ENCODE measurements around the gene CHFR.
"Not testable (repeated sequence)": the region's sequence is repeated elsewhere in the genome, so short reads cannot be mapped to it uniquely, and the experiment has no call there.

Gene CHFR

DNA sequence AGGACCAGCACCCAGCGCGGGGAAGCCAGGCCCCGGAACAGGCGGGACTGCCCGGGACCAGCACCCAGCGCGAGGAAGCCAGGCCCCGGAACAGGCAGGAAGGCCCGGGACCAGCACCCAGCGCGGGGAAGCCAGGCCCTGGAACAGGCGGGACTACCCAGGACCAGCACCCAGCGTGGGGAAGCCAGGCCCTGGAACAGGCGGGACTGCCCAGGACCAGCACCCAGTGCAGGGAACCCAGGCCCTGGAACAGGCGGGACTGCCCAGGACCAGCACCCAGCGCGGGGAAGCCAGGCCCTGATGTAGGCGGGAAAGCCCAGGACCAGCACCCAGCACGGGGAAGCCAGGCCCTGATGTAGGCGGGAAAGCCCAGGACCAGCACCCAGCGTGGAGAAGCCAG is 12.8 kb downstream of the CHFR start:
- not testable (repeated sequence) for DNase-seq (ENCODE audit: low read depth in 2 of 3, low spot score in 2 of 3)

GRCh38 chr12:132874175-132874574 is 13.2 kb downstream of the CHFR start:
- no peak for DNase-seq (ENCODE audit: low read depth in 2 of 3, low spot score in 2 of 3)

- no peak for DNase-seq (ENCODE audit: low read depth in 2 of 3, low spot score in 2 of 3)
Observed at GRCh38 chr12:132873724-132874123, 13.7 kb downstream of the CHFR start.

GRCh38 chr12:132872975-132873421 is 14.4 kb downstream of the CHFR start:
- DNase-seq (ENCODE audit: low read depth in 2 of 3, low spot score in 2 of 3), result no peak

GRCh38 chr12:132872073-132872855 is 15.1 kb downstream of the CHFR start:
- no peak for DNase-seq (ENCODE audit: low read depth in 2 of 3, low spot score in 2 of 3)

- DNase-seq (ENCODE audit: low read depth in 2 of 3, low spot score in 2 of 3), result no peak
Observed at GRCh38 chr12:132869551-132869950, 17.9 kb downstream of the CHFR start.

GRCh38 chr12:132866251-132866828 is 21.1 kb downstream of the CHFR start:
- DNase-seq (ENCODE audit: low read depth in 2 of 3, low spot score in 2 of 3), result no peak

- no peak for DNase-seq (ENCODE audit: low read depth in 2 of 3, low spot score in 2 of 3)
Observed at GRCh38 chr12:132861558-132861957, 25.8 kb downstream of the CHFR start.

- no peak for DNase-seq (ENCODE audit: low read depth in 2 of 3, low spot score in 2 of 3)
Observed at GRCh38 chr12:132858718-132859266, 28.6 kb downstream of the CHFR start.

GRCh38 chr12:132857019-132857418 is 30.4 kb downstream of the CHFR start:
- not testable (repeated sequence) for DNase-seq (ENCODE audit: low read depth in 2 of 3, low spot score in 2 of 3)

- DNase-seq (ENCODE audit: low read depth in 2 of 3, low spot score in 2 of 3), result no peak
Observed at GRCh38 chr12:132856581-132856980, 30.8 kb downstream of the CHFR start.

DNA sequence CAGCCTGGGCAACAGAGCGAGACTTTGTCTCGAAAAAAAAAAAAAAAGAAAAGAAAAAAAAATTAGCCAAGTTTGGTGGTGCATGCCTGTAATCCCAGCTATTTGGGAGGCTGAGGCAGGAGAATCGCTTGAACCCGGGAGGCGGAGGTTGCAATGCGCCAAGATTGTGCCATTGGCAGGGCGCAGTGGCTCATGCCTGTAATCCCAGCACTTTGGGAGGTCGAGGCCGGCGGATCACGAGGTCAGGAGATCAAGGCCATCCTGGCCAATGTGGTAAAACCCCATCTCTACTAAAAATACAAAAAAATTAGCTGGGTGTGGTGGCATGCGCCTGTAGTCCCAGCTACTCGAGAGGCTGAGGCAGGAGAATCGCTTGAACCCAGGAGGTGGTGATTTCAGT is 32.2 kb downstream of the CHFR start:
- DNase-seq (ENCODE audit: low read depth in 2 of 3, low spot score in 2 of 3), result not testable (repeated sequence)

DNA sequence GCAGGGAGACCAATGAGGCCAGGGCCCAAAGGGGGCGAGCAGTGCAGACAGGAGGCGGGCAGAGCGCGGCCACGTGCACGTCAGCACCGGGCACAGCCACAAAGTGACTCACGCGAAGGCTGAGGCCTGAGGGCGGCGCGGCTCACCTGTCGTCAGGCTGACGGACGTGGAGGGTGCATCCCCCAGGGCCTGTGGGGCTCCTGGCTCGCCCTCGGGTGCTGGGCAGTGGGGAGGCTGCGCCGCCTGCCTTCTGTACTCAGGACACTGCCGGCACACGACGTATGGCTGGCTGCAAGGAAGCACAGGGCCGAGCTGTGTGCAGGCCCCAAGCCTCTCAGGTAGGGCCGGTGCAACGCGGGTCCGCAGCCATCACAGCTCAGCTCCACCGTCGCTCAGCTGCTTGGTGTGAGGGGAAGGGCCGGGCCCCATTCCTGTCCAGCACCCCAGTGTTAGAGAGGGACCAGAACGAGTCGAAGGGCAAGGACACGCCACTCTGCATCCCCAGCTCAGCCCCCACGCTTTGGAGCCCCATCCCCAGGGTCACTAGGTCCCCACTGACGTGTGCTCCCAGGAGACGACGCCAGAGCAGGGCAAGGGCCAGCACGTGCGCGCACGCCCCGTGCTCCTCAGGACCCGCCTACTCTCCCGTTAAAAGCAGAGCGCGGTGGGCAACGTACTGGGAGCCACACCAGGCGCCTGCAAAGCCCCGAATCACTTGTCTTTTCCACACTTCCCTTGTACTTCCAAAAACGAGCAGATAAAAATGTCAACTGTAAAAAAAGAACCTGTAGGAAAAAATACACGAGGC is 33.9 kb downstream of the CHFR start:
- no peak for DNase-seq (ENCODE audit: low read depth in 2 of 3, low spot score in 2 of 3)

- no peak for DNase-seq (ENCODE audit: low read depth in 2 of 3, low spot score in 2 of 3)
Observed at GRCh38 chr12:132852496-132852895, 34.9 kb downstream of the CHFR start.

GRCh38 chr12:132851465-132851864 is 35.9 kb downstream of the CHFR start:
- no peak for DNase-seq (ENCODE audit: low read depth in 2 of 3, low spot score in 2 of 3)

- no peak for DNase-seq (ENCODE audit: low read depth in 2 of 3, low spot score in 2 of 3)
Observed at GRCh38 chr12:132850291-132850690, 37.1 kb downstream of the CHFR start.

DNA sequence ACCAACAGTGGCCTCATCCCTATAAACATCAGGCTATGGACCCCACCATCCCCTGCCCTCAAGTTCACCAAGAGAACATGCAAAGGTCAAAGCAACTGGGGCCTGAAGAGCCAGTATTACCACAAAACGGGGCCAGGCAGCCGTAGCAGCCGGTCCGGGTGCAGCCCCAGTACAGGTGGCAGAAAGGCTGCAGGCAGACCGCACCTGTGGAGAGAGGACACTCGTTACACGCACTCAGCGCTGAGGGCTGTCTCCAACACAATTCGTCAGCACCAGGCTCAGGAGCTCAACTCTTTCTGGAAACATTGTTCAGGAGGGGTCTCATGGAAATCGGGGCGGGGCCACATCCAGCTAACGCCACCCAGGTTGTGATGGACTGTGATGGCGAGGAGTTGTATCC is 38.9 kb downstream of the CHFR start:
- DNase-seq (ENCODE audit: low read depth in 2 of 3, low spot score in 2 of 3), result no peak

DNA sequence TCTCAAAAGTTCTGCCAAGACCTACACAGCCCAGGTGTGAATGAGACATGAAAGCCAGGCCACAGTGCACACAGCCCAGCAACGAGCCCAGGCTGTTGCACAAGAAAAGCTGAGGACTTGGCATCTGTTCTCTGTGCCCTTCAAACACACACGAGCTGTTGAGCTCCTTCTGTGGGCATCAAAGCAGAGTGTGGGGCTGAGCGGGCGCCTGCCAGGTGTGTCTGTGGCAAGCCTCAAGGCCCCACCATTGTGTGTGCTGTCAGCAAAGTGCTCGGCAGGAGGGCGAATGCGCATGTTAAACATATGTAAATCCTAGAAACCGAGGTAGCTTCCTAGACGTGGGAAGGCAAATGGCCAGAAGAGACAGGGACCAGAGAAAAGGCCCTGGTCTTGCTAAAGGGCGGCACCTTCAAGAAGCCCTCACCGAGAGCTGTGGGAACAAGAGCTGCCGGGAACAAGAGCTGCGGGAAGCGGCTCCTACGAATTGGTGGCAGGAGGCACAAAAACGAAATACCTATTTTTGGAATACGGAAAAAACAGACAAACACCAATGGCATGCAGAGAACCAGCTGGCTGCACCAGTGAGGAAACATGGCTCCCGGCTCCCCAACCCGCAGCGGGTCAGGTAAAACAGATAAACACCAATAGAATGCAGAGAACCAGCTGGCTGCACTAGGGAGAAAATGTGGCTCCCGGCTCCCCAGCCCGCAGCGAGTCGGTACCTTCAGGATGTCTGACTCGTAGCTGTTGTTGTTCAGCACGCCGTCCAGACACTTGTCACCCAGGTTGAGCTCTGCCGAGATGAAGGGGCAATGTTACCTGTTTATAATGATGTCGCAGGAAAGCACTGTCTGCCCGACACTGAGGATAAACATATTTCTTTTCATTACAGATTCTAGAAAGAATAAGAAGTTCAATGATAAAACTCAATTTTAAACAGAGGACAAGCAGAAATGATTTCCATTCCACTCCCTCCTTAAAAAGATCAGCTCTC is 39.7 kb downstream of the CHFR start:
- no peak for DNase-seq (ENCODE audit: low read depth in 2 of 3, low spot score in 2 of 3)

- DNase-seq (ENCODE audit: low read depth in 2 of 3, low spot score in 2 of 3), result not testable (repeated sequence)
Observed at GRCh38 chr12:132844681-132845080, 42.7 kb downstream of the CHFR start.

GRCh38 chr12:132842449-132843045 is 44.9 kb downstream of the CHFR start:
- DNase-seq (ENCODE audit: low read depth in 2 of 3, low spot score in 2 of 3), result no peak
